MM.1S (cell line): Measurements from ENCODE around the gene RGS7.

ENCODE experiments used
- DNase-seq: peaks from one replicate; pipeline ENCODE4 v3.0.0-alpha.2; 2015
- H2AFZ ChIP-seq: fragments of 300-600 bp; sonication (generic); 2 replicates; pipeline ENCODE4 v1.6.0; 2016; ENCODE audit warnings: antibody characterized with exemption, low read length
- H3F3A ChIP-seq: fragments of 300-600 bp; sonication (generic); 2 replicates; pipeline ENCODE4 v1.6.1; 2016; ENCODE audit warnings: mild to moderate bottlenecking, antibody characterized with exemption, low read length, moderate library complexity, mixed read lengths; ENCODE audit not compliant: insufficient read depth
- H3K27ac ChIP-seq: fragments of 300-600 bp; sonication (generic); 2 replicates; pipeline ENCODE4 v1.5.1; 2016; ENCODE audit warnings: mild to moderate bottlenecking, low read length
- H3K27me3 ChIP-seq: fragments of 300-600 bp; sonication (generic); replicated peaks from 2 replicates; pipeline ENCODE4 v1.6.0; 2016; ENCODE audit warnings: low read length; ENCODE audit not compliant: insufficient read depth
- H3K36me3 ChIP-seq: fragments of 300-600 bp; sonication (generic); replicated peaks from 2 replicates; pipeline ENCODE4 v1.6.1; 2016; ENCODE audit warnings: mild to moderate bottlenecking, low read length, mixed read lengths; ENCODE audit not compliant: insufficient read depth
- H3K4me1 ChIP-seq: fragments of 300-600 bp; sonication (generic); 2 replicates; pipeline ENCODE4 v1.6.1; 2016; ENCODE audit warnings: low read length, mixed read lengths
- H3K4me2 ChIP-seq: fragments of 300-600 bp; sonication (generic); 2 replicates; pipeline ENCODE4 v1.6.0; 2016; ENCODE audit warnings: low read depth, low read length
- H3K4me3 ChIP-seq: fragments of 300-600 bp; sonication (generic); 2 replicates; pipeline ENCODE4 v1.5.1; 2016; ENCODE audit warnings: low read length, mixed read lengths
- H3K79me2 ChIP-seq: fragments of 300-600 bp; sonication (generic); 2 replicates; pipeline ENCODE4 v1.6.1; 2016; ENCODE audit warnings: mixed run types, low read length, mixed read lengths
- H3K9ac ChIP-seq: fragments of 300-600 bp; sonication (generic); 2 replicates; pipeline ENCODE4 v1.6.1; 2016; ENCODE audit warnings: low read length, mixed read lengths
- H3K9me2 ChIP-seq: fragments of 300-600 bp; sonication (generic); replicated peaks from 2 replicates; pipeline ENCODE4 v1.6.1; 2016; ENCODE audit warnings: mild to moderate bottlenecking, low read length, mixed read lengths; ENCODE audit not compliant: insufficient read depth
- H3K9me3 ChIP-seq: fragments of 300-600 bp; sonication (generic); replicated peaks from 2 replicates; pipeline ENCODE4 v1.6.1; 2016; ENCODE audit warnings: mild to moderate bottlenecking, low read length, mixed read lengths; ENCODE audit not compliant: insufficient read depth
- H4K20me1 ChIP-seq: fragments of 300-600 bp; sonication (generic); 2 replicates; pipeline ENCODE4 v1.6.1; 2016; ENCODE audit warnings: mild to moderate bottlenecking, low read length, moderate library complexity, mixed read lengths; ENCODE audit not compliant: insufficient read depth
- EZH2 ChIP-seq: fragments of 300-600 bp; sonication (generic); optimal IDR thresholded peaks from 2 replicates; pipeline ENCODE3; 2017; ENCODE audit warnings: low read depth, mild to moderate bottlenecking, antibody characterized with exemption, low read length, mixed read lengths
- EZH2phosphoT487 ChIP-seq: fragments of 300-600 bp; sonication (generic); IDR thresholded peaks from 2 replicates; pipeline ENCODE4 v1.6.1; 2018; ENCODE audit warnings: antibody characterized with exemption, low read length
- TF ChIP-seq, protein P1 (sequence below): fragments of 300-600 bp; sonication (generic); IDR thresholded peaks from 2 replicates; pipeline ENCODE4 v1.5.1; 2016; ENCODE audit warnings: antibody characterized with exemption, low read length, mixed read lengths

Gene RGS7

DNA sequence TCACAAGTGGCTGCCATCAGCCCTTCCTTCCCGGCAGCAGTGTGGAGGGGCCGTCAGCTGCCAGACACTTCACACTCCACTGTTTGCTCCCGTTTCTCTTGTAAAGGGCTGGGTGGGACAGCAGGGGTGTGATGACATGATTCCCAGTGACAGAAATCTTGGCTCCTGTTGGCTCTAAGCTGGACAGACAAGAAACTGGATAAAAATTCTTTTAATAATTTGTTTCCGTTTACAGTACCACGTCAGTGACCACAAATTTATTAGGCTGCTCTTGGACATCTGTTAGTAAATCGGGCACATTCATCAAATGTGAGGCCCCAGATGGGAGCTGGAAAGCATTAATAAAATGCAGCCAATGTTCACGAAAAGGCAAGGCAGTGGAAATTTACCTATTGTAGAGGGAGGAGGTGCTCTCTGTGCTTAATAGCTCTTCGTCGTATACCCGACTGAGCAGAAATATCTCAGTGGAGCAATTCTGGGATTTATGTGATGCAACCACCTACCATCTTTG is 391.4 kb downstream of the RGS7 start:
- H3K27me3 ChIP-seq, result no peaks in the 10 kb centered on the region
- H3K9me2 ChIP-seq, result no peaks in the 10 kb centered on the region
- H3K9ac ChIP-seq, result no peak overlapping the region
- no peaks in the 10 kb centered on the region for H3K9me3 ChIP-seq
- DNase-seq, result no peak
- no peaks in the 10 kb centered on the region for H4K20me1 ChIP-seq
- H2AFZ ChIP-seq, result no peak overlapping the region
- H3K4me3 ChIP-seq, result no peak overlapping the region
- no peak overlapping the region for H3K4me2 ChIP-seq
- H3K27ac ChIP-seq, result no peak overlapping the region
- TF ChIP-seq, protein P1, sequence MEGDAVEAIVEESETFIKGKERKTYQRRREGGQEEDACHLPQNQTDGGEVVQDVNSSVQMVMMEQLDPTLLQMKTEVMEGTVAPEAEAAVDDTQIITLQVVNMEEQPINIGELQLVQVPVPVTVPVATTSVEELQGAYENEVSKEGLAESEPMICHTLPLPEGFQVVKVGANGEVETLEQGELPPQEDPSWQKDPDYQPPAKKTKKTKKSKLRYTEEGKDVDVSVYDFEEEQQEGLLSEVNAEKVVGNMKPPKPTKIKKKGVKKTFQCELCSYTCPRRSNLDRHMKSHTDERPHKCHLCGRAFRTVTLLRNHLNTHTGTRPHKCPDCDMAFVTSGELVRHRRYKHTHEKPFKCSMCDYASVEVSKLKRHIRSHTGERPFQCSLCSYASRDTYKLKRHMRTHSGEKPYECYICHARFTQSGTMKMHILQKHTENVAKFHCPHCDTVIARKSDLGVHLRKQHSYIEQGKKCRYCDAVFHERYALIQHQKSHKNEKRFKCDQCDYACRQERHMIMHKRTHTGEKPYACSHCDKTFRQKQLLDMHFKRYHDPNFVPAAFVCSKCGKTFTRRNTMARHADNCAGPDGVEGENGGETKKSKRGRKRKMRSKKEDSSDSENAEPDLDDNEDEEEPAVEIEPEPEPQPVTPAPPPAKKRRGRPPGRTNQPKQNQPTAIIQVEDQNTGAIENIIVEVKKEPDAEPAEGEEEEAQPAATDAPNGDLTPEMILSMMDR, result no peak
- TF ChIP-seq EZH2phosphoT487 (no peak), EZH2 (no peak)
- H3F3A ChIP-seq, result no peaks in the 10 kb centered on the region
- H3K36me3 ChIP-seq, result no peaks in the 10 kb centered on the region
- no peaks in the 10 kb centered on the region for H3K79me2 ChIP-seq
- no peaks in the 10 kb centered on the region for H3K4me1 ChIP-seq

DNA sequence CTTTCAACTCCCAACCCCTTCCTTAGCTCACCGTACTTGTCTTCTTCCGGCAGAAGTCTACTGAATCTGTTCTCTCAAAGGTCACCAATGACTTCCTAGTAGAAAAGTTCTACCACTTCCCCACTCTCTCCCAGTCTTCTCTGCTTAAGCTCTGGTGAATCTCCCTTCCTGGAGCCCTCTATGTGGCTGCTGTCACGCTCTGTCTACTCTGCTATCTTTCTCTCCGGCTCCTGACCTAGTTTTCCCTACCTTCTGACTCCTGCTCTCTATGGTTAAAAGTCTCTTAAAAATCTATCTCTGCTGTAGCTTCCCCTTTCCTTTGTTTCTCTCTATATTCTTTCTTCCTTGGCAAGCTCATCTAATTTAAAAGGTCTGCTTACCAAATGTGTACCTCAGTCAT is 394.9 kb downstream of the RGS7 start:
- Histone ChIP-seq H3K4me1 (no peaks in the 10 kb centered on the region), H3K9me2 (no peaks in the 10 kb centered on the region), H3K9me3 (no peaks in the 10 kb centered on the region), H3K27me3 (no peaks in the 10 kb centered on the region), H3K4me2 (no peak overlapping the region), H3K79me2 (no peaks in the 10 kb centered on the region), H3K36me3 (no peaks in the 10 kb centered on the region), H3K4me3 (no peak overlapping the region), H3K27ac (no peak overlapping the region), H3K9ac (no peak overlapping the region), H4K20me1 (no peaks in the 10 kb centered on the region), H2AFZ (no peak overlapping the region), H3F3A (no peaks in the 10 kb centered on the region)
- TF ChIP-seq EZH2 (no peak), EZH2phosphoT487 (no peak)
- TF ChIP-seq, protein P1, result no peak
- DNase-seq, result no peak

DNA sequence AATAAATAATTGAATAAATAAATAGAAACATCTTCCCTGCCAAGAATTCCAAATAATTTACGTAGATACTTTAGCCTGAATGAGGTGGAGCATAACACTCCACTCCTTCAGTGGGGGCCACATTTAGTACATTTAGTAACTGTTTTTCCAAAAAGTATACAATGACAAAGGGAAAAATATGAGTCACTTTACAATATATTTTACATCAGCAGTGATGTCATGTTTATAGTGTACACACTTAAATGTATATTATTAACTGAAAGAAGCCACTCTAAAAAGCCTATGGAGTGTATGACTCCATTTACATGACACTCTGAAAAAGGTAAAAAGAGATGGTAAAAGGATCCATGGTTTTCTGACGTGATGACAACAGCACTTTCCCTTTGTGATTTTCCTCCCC is 400.6 kb downstream of the RGS7 start:
- no peak overlapping the region for H3K9ac ChIP-seq
- no peak overlapping the region for H2AFZ ChIP-seq
- no peaks in the 10 kb centered on the region for H3K4me1 ChIP-seq
- no peaks in the 10 kb centered on the region for H3K27me3 ChIP-seq
- H4K20me1 ChIP-seq, result no peaks in the 10 kb centered on the region
- no peaks in the 10 kb centered on the region for H3K9me3 ChIP-seq
- no peak overlapping the region for H3K27ac ChIP-seq
- no peaks in the 10 kb centered on the region for H3K36me3 ChIP-seq
- no peaks in the 10 kb centered on the region for H3K9me2 ChIP-seq
- no peak overlapping the region for H3K4me3 ChIP-seq
- no peaks in the 10 kb centered on the region for H3F3A ChIP-seq
- no peaks in the 10 kb centered on the region for H3K79me2 ChIP-seq
- TF ChIP-seq, protein P1, result no peak
- TF ChIP-seq EZH2phosphoT487, result no peak
- no peak for TF ChIP-seq EZH2
- DNase-seq, result no peak
- no peak overlapping the region for H3K4me2 ChIP-seq
